ENCODE results near the gene JPT2. TPM values are rescaled to one million over a fixed set of nuclear protein-coding genes. Genes with fewer than 3 reads are reported as not detected.

The JPT2 gene
- polyA plus RNA-seq, 2 of the 4 experiments (the other 2 are of a cell fraction) = 97.6 to 139 TPM

DNA sequence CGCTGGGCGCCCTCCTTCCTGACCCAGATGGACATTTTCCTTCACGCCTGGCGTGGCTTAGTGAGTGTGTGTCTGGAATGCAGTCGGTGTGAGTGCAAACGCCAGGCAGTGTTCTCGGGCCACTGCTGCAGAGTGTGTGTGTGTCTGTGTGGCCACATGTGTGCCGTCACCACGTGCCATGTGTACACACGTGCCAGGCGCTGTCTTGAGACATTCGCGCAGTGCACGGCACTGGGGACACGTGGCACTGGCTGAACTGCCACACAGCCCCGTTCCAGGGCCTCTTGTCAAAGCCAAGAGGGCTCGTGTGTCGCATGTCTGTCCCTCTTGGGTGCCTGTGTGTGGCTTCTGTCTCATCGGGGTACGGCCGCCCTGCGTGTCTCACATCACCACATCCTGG is 56.7 kb downstream of the JPT2 start (continued):
- TF ChIP-seq, protein P1, sequence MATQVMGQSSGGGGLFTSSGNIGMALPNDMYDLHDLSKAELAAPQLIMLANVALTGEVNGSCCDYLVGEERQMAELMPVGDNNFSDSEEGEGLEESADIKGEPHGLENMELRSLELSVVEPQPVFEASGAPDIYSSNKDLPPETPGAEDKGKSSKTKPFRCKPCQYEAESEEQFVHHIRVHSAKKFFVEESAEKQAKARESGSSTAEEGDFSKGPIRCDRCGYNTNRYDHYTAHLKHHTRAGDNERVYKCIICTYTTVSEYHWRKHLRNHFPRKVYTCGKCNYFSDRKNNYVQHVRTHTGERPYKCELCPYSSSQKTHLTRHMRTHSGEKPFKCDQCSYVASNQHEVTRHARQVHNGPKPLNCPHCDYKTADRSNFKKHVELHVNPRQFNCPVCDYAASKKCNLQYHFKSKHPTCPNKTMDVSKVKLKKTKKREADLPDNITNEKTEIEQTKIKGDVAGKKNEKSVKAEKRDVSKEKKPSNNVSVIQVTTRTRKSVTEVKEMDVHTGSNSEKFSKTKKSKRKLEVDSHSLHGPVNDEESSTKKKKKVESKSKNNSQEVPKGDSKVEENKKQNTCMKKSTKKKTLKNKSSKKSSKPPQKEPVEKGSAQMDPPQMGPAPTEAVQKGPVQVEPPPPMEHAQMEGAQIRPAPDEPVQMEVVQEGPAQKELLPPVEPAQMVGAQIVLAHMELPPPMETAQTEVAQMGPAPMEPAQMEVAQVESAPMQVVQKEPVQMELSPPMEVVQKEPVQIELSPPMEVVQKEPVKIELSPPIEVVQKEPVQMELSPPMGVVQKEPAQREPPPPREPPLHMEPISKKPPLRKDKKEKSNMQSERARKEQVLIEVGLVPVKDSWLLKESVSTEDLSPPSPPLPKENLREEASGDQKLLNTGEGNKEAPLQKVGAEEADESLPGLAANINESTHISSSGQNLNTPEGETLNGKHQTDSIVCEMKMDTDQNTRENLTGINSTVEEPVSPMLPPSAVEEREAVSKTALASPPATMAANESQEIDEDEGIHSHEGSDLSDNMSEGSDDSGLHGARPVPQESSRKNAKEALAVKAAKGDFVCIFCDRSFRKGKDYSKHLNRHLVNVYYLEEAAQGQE (IDR thresholded peaks at IDR 0.05) = no peak

DNA sequence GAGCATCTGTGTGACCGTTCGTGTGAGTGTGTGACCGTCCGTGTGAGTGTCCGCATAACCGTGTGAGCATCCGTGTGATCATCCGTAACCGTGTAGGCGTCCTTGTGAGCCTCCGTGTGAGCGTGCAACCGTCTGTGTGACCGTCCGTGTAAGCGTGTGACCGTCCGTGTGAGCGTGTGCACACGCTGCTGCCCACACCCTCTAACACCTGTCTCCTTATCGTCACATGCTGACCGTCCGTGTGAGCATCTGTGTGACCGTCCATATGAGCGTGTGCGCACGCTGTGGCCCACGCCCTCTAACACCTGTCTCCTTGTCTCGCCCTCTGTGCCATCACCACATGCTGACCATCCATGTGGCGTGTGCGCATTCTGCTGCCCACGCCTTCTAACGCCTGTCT is 62.2 kb downstream of the JPT2 start:
- H3K4me1 ChIP-seq = peaks cover under 1% of the 10 kb centered on the region; the same call in 2 of the 3 replicates
- no peak overlapping the region for H3K4me3 ChIP-seq
- DNase-seq (ENCODE audit: low read depth in 1 of 2, low spot score in 1 of 2) (no peak), ATAC-seq (no peak), FAIRE-seq (no peak)
- POLR2A ChIA-PET = no interaction called here
- TF ChIP-seq, protein P2, sequence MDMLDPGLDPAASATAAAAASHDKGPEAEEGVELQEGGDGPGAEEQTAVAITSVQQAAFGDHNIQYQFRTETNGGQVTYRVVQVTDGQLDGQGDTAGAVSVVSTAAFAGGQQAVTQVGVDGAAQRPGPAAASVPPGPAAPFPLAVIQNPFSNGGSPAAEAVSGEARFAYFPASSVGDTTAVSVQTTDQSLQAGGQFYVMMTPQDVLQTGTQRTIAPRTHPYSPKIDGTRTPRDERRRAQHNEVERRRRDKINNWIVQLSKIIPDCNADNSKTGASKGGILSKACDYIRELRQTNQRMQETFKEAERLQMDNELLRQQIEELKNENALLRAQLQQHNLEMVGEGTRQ (IDR thresholded peaks at IDR 0.05) = no peak
- TF ChIP-seq SREBF2 (IDR thresholded peaks at IDR 0.05) = no peak
- TF ChIP-seq HEYL (CRISPR knock-in tag; IDR thresholded peaks at IDR 0.05) = no peak
- no peak for TF ChIP-seq MAFK (IDR thresholded peaks at IDR 0.05; ENCODE audit: partially characterized antibody)
- no peak for TF ChIP-seq ZNF302 (CRISPR knock-in tag; IDR thresholded peaks at IDR 0.05)
- TF ChIP-seq, protein P3, sequence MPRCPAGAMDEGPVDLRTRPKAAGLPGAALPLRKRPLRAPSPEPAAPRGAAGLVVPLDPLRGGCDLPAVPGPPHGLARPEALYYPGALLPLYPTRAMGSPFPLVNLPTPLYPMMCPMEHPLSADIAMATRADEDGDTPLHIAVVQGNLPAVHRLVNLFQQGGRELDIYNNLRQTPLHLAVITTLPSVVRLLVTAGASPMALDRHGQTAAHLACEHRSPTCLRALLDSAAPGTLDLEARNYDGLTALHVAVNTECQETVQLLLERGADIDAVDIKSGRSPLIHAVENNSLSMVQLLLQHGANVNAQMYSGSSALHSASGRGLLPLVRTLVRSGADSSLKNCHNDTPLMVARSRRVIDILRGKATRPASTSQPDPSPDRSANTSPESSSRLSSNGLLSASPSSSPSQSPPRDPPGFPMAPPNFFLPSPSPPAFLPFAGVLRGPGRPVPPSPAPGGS (IDR thresholded peaks at IDR 0.05) = no peak
- TF ChIP-seq CHD2 (IDR thresholded peaks at IDR 0.05; ENCODE audit: low read length, partially characterized antibody) = no peak
- no peak for TF ChIP-seq TFCP2L1 (CRISPR knock-in tag; IDR thresholded peaks at IDR 0.05)
- no peak overlapping the region for H3K27ac ChIP-seq
- H3K9me3 ChIP-seq = peaks cover 2% of the 10 kb centered on the region; the same call in 1 of the 3 replicates
- no peak overlapping the region for H3K4me2 ChIP-seq
- WGBS (ENCODE audit: missing lambda C conversion rate) = 95% methylated on average over 33 of the region's 33 CpGs
- CTCF ChIA-PET = interaction anchor here (0.6 kb wide), 2 partner anchors 176 to 342 kb away, joined by 3 read pairs; no protein-coding TSS in a partner anchor

DNA sequence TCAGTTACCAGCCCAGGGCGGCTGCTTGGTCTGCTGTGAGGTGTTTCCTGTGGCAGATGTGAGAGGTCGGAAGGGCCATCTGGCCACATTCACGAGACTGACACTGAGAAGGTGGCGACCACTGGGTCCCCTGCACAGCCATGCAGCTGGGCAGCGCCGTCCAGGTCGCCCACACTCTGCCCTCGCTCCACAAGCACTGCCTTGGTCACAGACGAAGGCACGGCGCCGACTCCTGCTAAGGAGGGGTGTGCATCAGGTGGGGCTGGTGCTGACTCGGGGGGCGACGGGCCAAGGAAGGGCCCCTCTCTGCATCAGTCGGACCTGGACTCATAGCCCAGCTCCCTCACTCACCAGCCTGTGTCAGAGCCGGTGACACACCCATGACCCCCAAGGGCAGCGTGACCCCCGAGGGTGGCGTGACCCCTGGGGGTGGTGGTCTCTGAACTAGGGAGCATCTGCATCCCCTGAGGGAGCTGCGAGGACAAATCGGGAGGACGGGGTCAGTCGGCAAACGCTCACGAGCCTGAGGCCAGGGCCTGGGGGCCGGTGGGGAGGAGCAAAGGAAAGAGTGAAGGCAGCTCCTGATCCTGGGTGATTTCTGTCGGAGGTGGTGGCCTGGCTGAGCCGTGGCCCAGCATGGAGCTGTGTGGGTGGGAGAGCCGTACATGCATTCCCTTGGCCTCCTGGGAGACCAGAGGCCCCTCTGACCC is 62.9 kb downstream of the JPT2 start:
- ATAC-seq = no peak
- POLR2A ChIA-PET = no interaction called here
- Histone ChIP-seq H3K9me3 (peaks cover 2% of the 10 kb centered on the region; the same call in 1 of the 3 replicates), H3K4me3 (no peak overlapping the region), H3K4me2 (no peak overlapping the region), H3K4me1 (peaks cover 8% of the 10 kb centered on the region; the same call in 2 of the 3 replicates), H3K27ac (no peak overlapping the region)
- WGBS (ENCODE audit: missing lambda C conversion rate) = 95% methylated on average over 19 of the region's 30 CpGs
- no peak for DNase-seq (ENCODE audit: low read depth in 1 of 2, low spot score in 1 of 2)
- FAIRE-seq = no peak
- TF ChIP-seq FOXS1 (CRISPR knock-in tag; IDR thresholded peaks at IDR 0.05) (no peak), MAZ (IDR thresholded peaks at IDR 0.05; ENCODE audit: borderline replicate concordance, low read depth, low read length) (no peak), CBX8 (IDR thresholded peaks at IDR 0.05) (no peak), EP300 (IDR thresholded peaks at IDR 0.05) (no peak), RNF2 (IDR thresholded peaks at IDR 0.05; ENCODE audit: borderline replicate concordance, low read depth) (no peak), ZSCAN20 (CRISPR knock-in tag; IDR thresholded peaks at IDR 0.05) (no peak), JUNB (IDR thresholded peaks at IDR 0.05) (no peak), HOXB5 (CRISPR knock-in tag; IDR thresholded peaks at IDR 0.05) (no peak), POLR2AphosphoS2 (conservative IDR thresholded peaks at IDR 0.05; ENCODE audit: low read length) (no peak), MAFK (IDR thresholded peaks at IDR 0.05; ENCODE audit: partially characterized antibody) (no peak), HOXA7 (CRISPR knock-in tag; IDR thresholded peaks at IDR 0.05) (no peak), ZFP36 (IDR thresholded peaks at IDR 0.05; ENCODE audit: borderline replicate concordance, partially characterized antibody) (no peak), SMC3 (IDR thresholded peaks at IDR 0.05) (no peak)
- TF ChIP-seq, protein P4, sequence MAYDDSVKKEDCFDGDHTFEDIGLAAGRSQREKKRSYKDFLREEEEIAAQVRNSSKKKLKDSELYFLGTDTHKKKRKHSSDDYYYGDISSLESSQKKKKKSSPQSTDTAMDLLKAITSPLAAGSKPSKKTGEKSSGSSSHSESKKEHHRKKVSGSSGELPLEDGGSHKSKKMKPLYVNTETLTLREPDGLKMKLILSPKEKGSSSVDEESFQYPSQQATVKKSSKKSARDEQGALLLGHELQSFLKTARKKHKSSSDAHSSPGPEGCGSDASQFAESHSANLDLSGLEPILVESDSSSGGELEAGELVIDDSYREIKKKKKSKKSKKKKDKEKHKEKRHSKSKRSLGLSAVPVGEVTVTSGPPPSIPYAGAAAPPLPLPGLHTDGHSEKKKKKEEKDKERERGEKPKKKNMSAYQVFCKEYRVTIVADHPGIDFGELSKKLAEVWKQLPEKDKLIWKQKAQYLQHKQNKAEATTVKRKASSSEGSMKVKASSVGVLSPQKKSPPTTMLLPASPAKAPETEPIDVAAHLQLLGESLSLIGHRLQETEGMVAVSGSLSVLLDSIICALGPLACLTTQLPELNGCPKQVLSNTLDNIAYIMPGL (CRISPR knock-in tag; IDR thresholded peaks at IDR 0.05; ENCODE audit: borderline replicate concordance) = no peak
- TF ChIP-seq, protein P2 (IDR thresholded peaks at IDR 0.05) = no peak
- CTCF ChIA-PET = interaction anchor here (1.1 to 1.3 kb wide), 3 partner anchors 15 to 35 kb away, joined by 3 to 4 read pairs (median 3); partner anchors contain the start of gene MAPK8IP3
